Mononuclear cell (primary cell): ENCODE results near the gene ANKRD9. TPM values are rescaled to one million over a fixed set of nuclear protein-coding genes. Genes with fewer than 3 reads are reported as not detected.

Experiments
- H3K27me3 ChIP-seq: 2 replicates; pipeline ENCODE4 v1.6.0; 2011; ENCODE audit warnings: low read length, control low read depth; ENCODE audit not compliant: insufficient read depth
- H3K4me1 ChIP-seq: 2 replicates; pipeline ENCODE4 v1.5.1; 2011; ENCODE audit warnings: mild to moderate bottlenecking, low read length, control low read depth; ENCODE audit not compliant: insufficient read depth
- H3K4me3 ChIP-seq: 2 replicates; pipeline ENCODE4 v1.5.1; 2011; ENCODE audit warnings: mild to moderate bottlenecking, low read length, moderate library complexity
- H3K9me3 ChIP-seq: 2 replicates; pipeline ENCODE4 v1.5.1; 2011; ENCODE audit warnings: low read depth, mild to moderate bottlenecking, control low read depth, low read length
- total RNA-seq: library from RNA; depleted of rRNA; stranded (reverse); fragments of >200 nt; gene quantifications from one replicate; pipeline ENCODE4 v1.2.3, GENCODE V29; 2012

ANKRD9 gene
- total RNA-seq, 1 donor: 12.4 TPM

DNA sequence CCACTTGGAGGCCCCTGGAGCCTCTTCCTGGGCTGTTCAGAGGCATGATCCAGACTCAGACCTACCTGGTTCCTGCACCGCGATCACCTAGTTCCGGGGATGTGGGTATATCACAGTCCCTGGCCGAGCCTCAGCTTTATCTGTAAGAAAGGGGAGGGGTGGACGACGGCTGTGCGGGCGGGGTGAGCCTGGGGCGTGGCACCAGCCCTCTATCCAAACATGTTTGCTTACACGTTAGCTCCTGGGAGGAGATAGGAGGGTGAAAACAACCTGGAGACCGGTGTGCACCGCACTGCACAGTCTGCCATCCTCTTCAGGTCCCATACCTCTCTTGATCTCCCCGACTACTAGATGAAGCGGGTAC, 1.2 kb downstream of the ANKRD9 start:
- peaks cover 17% of the 10 kb centered on the region for H3K4me1 ChIP-seq
- no peak overlapping the region for H3K4me3 ChIP-seq
- H3K27me3 ChIP-seq: no peaks in the 10 kb centered on the region
- H3K9me3 ChIP-seq: no peaks in the 10 kb centered on the region

DNA sequence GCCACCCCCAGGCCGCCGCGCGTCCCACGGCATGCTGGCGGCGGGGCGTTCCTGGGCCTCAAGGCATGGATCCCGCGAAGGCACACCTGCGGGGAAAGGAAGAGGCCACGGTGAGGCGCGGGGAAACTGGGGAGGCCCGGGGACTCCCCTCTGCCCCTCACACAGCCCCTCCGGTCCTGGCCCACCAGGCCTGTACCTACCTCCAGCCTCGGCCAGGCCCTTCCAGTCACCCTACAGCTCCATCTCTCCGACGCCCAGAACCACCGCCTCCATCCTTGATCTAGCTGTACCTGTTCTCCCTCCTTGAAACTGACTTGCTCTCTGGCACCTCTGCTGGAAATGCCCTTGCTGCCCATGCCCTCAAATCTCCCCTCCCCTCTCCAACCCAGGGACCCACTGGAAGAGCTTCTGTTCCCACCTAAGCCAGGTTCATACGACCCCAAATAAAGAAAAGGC, 1.7 kb downstream of the ANKRD9 start:
- H3K27me3 ChIP-seq: no peaks in the 10 kb centered on the region
- H3K9me3 ChIP-seq: no peaks in the 10 kb centered on the region
- H3K4me1 ChIP-seq: peaks cover 17% of the 10 kb centered on the region
- no peak overlapping the region for H3K4me3 ChIP-seq

DNA sequence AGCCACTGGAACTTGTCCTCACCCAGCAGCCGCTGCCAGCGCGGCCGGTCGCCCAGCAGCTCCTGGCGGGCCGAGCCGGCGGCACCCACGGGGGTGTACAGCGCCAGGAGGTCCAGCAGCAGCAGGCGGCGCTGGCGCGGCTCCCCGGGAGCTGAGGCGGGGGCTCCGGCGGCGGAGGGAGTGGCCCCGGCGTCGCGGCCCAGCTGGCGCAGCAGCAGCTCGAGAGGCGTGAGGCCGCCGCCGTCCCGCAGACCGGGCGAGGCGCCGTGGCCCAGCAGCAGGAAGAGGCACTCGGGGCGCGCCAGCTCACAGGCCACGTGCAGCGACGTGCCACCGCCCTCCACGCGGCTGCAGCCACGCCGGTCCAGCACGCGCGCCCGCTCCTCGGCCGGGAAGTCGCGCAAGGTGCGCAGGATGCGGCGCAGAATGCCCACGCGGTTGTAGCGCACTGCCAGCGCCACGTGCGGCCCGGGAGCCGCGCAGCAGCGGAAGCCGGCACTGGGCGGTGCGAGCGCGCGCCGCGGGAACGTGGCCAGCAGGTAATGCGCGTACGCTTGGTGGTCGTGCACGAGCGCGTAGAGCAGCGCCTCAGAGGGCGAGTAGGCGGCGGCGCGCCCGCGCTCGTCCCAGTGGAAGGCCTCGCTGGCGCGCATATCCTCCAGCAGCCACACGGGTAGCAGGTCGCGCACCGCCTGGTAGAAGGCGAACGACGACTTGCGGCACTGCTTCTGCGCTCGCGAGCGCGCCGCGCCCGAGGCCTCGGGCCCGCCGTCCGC, 2.3 kb downstream of the ANKRD9 start:
- Histone ChIP-seq H3K4me3 (no peak overlapping the region), H3K4me1 (peaks cover 17% of the 10 kb centered on the region), H3K9me3 (no peaks in the 10 kb centered on the region), H3K27me3 (no peaks in the 10 kb centered on the region)

DNA sequence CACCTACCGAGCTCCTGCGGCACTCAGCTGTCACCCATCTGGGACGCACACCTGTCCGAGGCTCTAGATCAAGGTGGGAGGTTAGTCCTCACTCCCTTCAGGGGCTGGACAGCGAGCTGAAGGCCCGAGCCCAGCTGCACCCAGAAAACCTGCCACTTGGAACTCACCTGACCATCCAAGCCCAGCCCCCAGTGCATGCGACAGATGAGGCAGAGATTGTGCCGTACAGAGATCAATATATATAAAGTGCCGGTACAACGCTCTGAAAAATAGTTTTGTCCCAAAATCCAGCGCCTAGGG, 3.0 kb downstream of the ANKRD9 start:
- no peak overlapping the region for H3K4me3 ChIP-seq
- H3K4me1 ChIP-seq: peaks cover 17% of the 10 kb centered on the region
- H3K27me3 ChIP-seq: no peaks in the 10 kb centered on the region
- no peaks in the 10 kb centered on the region for H3K9me3 ChIP-seq

DNA sequence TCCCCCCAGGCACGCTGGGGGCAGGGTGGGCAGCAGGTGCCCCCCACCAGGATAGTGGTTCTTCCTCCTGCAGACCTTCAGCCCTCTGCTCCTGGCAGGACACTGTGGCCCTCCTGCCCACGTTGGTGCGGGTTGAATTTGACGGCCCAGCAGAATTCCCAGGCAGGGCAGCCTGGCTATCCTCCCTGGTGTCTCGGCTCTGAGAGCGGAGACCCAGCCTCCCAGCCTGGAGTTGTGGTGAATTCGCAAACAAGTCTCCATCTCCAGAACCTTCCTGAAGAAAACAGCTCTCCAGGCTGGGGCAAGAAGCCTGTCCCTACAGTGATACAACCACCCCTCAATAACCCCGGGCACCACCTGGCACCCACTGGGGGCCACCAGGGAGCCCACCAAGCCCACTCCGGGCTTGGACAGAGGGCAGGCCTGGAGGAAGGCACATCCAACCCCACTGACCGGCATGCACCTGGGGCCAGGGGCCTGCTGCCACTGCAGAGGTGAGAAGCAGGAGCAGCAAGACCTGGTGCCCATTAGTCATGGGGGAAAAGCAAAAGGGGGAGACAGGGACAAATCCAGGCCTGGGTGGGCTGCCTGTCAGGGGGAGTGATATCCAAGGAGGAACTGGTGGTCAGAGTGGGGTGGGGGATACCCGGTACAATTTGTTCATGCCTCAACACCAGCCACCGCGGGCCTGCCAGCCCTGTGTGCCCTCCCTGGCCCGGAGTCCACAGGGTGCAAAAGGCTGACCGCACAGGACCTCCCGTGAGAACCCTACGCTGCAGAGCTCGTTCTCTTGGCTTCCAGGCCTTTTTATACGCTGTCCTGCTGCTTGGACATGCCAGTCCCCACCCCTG, 3.6 kb downstream of the ANKRD9 start:
- Histone ChIP-seq H3K4me1 (peaks cover 18% of the 10 kb centered on the region), H3K9me3 (no peaks in the 10 kb centered on the region), H3K4me3 (no peak overlapping the region), H3K27me3 (no peaks in the 10 kb centered on the region)

DNA sequence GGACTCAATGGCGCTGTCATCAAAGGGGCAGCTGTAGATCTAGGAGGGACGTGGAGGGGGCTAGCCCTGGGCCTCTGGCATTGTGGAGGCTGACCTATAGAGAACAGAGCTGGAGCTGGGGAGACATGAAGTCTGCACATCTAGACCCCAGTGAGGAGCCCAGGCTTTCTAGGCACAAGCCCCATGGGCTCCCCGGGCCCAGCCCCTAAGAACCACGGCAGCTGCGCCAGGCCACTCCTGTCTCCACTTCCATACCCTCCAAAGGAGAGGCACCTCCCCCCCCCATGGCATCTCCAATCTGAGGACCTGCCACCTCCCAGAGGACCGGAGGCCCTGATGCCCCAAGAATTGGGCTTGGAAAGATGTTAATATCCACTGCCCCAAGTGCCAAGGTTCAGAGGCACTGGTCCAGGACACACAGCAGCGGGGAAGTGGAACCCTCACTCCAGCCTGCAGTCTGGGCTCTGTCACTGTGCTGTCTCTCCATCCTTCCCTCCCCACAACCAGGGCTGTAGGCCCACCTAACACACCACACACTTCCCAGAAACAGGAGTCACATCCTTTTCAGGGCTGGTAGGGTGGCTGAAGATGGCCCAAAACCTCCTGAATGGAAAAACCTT, 4.5 kb downstream of the ANKRD9 start:
- H3K27me3 ChIP-seq: no peaks in the 10 kb centered on the region
- no peaks in the 10 kb centered on the region for H3K9me3 ChIP-seq
- H3K4me3 ChIP-seq: no peak overlapping the region
- peaks cover 18% of the 10 kb centered on the region for H3K4me1 ChIP-seq

DNA sequence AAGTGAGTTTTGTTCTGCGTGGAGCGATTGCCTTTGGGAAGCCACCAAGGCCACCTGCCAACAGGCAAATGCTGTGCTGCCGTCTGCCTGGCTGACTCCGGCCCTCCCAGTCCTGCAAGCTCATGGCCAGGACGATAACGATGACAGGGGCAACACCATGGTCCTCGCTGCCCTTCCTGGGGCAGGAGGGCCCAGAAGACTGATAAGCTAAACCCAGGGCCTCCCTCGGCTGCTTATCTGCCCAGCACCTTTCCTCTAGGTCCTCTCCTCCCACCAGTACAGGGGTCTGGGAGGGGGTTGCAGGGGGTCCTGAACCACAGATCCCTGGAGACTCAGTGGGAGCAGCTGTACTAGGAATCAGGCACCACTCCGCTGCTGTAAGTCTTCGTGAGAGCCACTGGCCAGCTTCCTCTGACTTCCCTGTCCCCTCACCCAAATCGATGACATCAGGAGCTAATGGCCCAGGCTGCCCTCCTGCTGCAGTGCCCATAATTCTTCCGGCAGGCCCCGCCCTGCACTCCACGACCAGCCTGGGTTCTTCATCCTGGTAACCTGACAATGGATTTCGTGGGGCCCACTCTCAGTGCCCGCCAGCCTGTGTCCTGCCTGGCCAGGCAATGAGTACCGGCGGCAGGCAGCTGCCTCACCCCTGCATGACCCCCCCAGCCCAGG, 5.1 kb downstream of the ANKRD9 start:
- Histone ChIP-seq H3K4me1 (peaks cover 18% of the 10 kb centered on the region), H3K4me3 (no peak overlapping the region), H3K9me3 (no peaks in the 10 kb centered on the region), H3K27me3 (no peaks in the 10 kb centered on the region)

DNA sequence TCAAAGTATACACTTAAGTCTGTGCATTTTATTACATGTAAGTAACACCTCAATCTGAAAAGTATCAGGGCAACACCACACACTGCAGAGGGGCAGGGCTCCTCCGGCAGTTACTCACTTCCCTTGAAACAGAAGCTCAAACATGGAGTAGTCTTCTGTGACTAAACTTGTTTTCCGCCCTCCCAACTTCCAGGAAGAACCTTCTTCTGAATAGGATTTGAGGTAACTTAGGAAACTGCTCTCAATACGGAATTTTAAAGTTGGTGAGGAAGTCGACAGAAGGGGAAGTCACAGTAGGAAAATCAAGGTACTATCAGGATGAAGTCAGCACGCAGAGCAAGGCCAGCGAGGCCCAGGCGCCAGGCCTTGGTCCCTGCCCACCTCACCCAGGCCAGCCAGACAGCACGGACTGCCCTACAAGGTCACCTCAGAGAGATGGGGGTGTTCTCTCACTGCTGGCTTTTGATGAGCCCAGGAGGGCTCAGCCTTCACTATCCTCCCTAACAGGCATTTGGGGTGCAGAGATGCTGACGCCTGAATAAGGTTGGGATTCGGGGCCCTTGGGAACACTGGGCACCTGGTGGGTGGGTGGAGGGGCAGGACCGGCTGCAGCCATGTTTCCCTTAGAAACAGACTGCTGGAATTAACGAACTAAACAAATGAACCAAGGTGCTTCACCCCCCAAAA, 5.8 kb downstream of the ANKRD9 start:
- Histone ChIP-seq H3K27me3 (no peaks in the 10 kb centered on the region), H3K4me3 (no peak overlapping the region), H3K9me3 (no peaks in the 10 kb centered on the region), H3K4me1 (peaks cover 15% of the 10 kb centered on the region)

DNA sequence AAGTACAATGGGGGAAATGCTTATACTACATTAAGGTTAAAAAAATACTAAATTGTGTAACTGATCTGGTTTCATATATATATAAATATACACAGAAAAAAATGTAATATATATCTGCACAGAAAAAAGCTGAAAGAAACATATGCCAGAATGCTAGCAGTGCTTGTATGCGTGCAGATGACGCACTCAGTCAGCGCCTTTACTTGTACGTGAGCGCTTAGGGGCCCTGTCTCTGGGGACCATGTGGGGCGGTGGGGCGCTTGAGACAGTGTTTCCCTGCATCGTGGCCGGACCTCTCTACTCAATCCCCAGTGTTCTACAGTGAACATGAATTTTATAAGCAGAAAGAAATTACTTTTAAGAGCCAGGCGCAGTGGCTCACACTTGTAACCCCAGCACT, 7.0 kb downstream of the ANKRD9 start:
- no peaks in the 10 kb centered on the region for H3K27me3 ChIP-seq
- H3K4me3 ChIP-seq: no peak overlapping the region
- peaks cover 15% of the 10 kb centered on the region for H3K4me1 ChIP-seq
- H3K9me3 ChIP-seq: no peaks in the 10 kb centered on the region

DNA sequence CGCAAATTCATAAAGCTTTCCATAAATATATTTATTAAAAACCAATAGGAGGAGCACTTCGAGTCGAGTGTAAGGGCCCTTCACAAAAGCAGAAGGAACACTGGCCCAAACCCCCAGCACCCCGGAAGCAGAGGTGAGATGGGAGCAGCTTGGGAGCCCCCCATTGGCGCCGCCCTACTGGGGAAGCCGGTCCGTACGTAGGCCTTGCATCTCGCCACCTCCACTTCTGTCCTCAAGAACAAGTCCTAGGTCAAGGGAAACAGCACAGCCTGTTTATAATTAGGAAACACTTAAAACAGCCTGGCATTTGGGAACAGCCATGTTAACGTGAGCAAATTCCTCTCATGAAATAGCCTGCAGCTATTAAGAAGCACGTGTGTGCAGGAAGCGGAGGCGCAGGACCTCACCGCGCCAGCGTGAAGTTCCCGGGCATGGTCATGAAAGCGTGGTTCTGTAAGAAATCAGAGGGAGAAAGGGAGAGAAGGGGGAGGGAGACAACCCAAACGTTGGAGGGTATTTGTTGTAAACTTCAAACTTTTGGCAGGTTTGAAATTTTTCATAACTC, 7.7 kb downstream of the ANKRD9 start:
- H3K9me3 ChIP-seq: no peaks in the 10 kb centered on the region
- H3K27me3 ChIP-seq: no peaks in the 10 kb centered on the region
- no peak overlapping the region for H3K4me3 ChIP-seq
- peaks cover 15% of the 10 kb centered on the region for H3K4me1 ChIP-seq

DNA sequence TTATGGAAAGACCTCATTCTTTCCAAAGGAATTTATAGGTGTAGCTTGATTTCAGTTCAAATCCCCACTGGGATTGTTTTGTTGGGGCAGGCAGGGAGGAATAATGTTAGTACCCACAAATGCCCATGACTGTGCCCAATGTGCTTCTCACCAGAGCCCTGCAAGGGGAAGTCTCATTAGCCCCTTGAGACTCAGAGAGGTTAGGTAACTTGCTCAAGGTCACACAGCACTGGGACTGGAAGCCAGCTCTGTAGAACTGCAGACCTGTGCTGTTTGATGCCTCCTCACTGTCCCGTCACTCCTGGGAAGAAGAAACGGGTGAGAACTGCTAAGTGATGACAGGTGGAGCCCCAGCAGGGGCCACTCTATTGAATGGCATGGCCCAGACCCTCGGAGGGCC, 8.9 kb downstream of the ANKRD9 start:
- Histone ChIP-seq H3K9me3 (no peaks in the 10 kb centered on the region), H3K27me3 (no peaks in the 10 kb centered on the region), H3K4me3 (no peak overlapping the region), H3K4me1 (peaks cover 15% of the 10 kb centered on the region)

DNA sequence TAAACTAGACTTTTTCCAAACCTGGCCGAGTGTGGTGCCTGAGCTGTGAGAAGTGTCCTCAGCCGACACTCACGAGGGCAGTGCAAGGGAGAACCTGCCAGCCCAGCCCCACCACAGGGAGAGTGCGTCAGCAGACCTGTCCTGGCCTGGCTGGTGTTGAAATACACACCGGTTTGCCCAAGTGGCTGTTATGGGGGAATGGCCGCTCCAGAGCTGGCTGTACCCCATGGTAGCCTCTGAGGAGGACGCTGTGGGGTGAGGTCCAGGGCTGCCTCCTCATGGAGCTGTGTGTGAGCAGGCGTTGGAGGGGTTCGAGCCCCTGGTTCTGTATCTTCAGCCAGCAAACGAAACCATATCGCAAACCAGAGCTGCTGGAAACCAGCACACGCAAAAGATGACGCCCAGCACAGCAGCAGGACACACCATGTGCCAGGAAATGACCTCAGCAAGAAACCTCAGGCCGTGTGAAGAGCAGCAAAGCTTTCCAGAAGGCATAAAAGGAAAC, 9.4 kb downstream of the ANKRD9 start:
- no peaks in the 10 kb centered on the region for H3K27me3 ChIP-seq
- no peaks in the 10 kb centered on the region for H3K9me3 ChIP-seq
- peaks cover 15% of the 10 kb centered on the region for H3K4me1 ChIP-seq
- H3K4me3 ChIP-seq: no peak overlapping the region

DNA sequence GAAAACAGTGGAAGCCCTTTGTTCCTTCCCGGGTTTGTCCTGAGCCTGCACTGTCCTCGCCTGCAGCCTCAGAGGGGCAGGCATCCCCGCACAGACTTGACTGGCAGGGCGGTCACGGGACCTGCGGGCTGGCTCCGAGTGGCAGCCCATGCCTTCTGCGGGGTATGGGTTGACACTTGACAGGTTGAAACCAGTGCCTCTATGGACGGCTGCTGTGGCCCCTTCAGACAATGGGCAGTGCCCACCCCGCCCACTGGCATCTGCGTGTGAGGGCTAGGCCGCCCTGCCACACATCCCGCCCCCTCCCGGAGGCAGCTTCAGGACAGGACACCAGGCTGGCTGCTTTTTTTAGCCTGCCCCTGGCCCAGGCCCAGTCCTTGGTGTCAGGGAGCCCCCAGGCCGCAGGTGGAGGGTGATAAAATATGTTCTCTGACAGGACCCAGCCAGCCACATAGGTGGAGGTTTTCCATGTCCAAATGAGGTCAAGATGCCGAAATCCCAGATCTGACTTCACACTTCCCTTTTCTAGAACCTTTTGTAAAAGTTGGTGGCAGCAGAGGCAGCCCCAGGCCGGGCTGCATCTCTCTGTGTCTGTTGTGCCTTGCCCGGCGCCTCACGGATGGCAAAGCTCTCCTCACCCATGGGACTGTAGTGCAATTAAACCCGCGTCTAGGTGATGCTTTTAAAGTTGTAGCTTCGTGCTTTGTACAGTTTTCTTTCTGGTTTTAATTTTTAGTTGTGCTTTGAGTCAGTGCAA, 10.0 kb downstream of the ANKRD9 start:
- peaks cover 15% of the 10 kb centered on the region for H3K4me1 ChIP-seq
- no peak overlapping the region for H3K4me3 ChIP-seq
- no peaks in the 10 kb centered on the region for H3K9me3 ChIP-seq
- H3K27me3 ChIP-seq: no peaks in the 10 kb centered on the region
